Stimulated activated CD4-positive, alpha-beta T cell treated with anti-CD3 and anti-CD28 coated beads, Interleukin-4, amount 100 ng/mL, for 48 hours (primary cell): Measurements from ENCODE around the gene IL23A.
"Not testable (repeated sequence)": the region's sequence is repeated elsewhere in the genome, so short reads cannot be mapped to it uniquely, and the experiment has no call there.

Experiments
- DNase-seq, 2 donors: peaks; one replicate each; pipeline ENCODE4 v3.0.0-alpha.2; 2020; ENCODE audit warnings: low read depth in 2 of 2

IL23A gene

GRCh38 chr12:56338308-56339157, at the start of gene IL23A:
Gene IL23A, plus strand, starts transcription at chr12:56338884. Its CDS starts 161 bp downstream, at chr12:56339045.
- peak; percentile 64 to 86 for DNase-seq

- DNase-seq = no peak
Measured at GRCh38 chr12:56293795-56294194, 44.9 kb upstream of the IL23A start.

- DNase-seq = no peak
Measured at GRCh38 chr12:56296295-56296694, 42.4 kb upstream of the IL23A start.

- no peak for DNase-seq
Measured at GRCh38 chr12:56297400-56297799, 41.3 kb upstream of the IL23A start.

GRCh38 chr12:56298828-56299227, 39.9 kb upstream of the IL23A start:
- DNase-seq = no peak

GRCh38 chr12:56299308-56299852, 39.3 kb upstream of the IL23A start:
- no peak for DNase-seq

GRCh38 chr12:56299853-56300643, 38.6 kb upstream of the IL23A start, which contains the start of gene CS:
Gene CS, minus strand, starts transcription at chr12:56300330. Its CDS starts 129 bp downstream, at chr12:56300201.
- peak; percentile 97 to 98 for DNase-seq

GRCh38 chr12:56300644-56301464, 37.8 kb upstream of the IL23A start:
- DNase-seq = no peak

GRCh38 chr12:56304276-56304675, 34.4 kb upstream of the IL23A start:
- no peak for DNase-seq

GRCh38 chr12:56304872-56305590, 33.7 kb upstream of the IL23A start:
- no peak for DNase-seq

- no peak for DNase-seq
Measured at GRCh38 chr12:56307221-56307965, 31.3 kb upstream of the IL23A start.

- no peak for DNase-seq
Measured at GRCh38 chr12:56308714-56309113, 30.0 kb upstream of the IL23A start.

- no peak for DNase-seq
Measured at GRCh38 chr12:56311003-56311402, 27.7 kb upstream of the IL23A start.

- DNase-seq = no peak
Measured at GRCh38 chr12:56315249-56315621, 23.4 kb upstream of the IL23A start.

- peak; percentile 89 to 91 for DNase-seq
Measured at GRCh38 chr12:56315622-56316473, 22.8 kb upstream of the IL23A start, which contains the start of gene CNPY2. Gene CNPY2, minus strand, starts transcription at chr12:56315988. Its CDS starts 771 bp downstream, at chr12:56315217.

GRCh38 chr12:56317675-56318074, 21.0 kb upstream of the IL23A start:
- DNase-seq = no peak

GRCh38 chr12:56321027-56321426, 17.7 kb upstream of the IL23A start:
- no peak for DNase-seq

GRCh38 chr12:56321610-56322009, 17.1 kb upstream of the IL23A start:
- not testable (repeated sequence) for DNase-seq

- no peak for DNase-seq
Measured at GRCh38 chr12:56324206-56324605, 14.5 kb upstream of the IL23A start.
